ENCODE data around the gene HAVCR1.
"Not testable (repeated sequence)": the region's sequence is repeated elsewhere in the genome, so short reads cannot be mapped to it uniquely, and the experiment has no call there.

HAVCR1 gene

DNA sequence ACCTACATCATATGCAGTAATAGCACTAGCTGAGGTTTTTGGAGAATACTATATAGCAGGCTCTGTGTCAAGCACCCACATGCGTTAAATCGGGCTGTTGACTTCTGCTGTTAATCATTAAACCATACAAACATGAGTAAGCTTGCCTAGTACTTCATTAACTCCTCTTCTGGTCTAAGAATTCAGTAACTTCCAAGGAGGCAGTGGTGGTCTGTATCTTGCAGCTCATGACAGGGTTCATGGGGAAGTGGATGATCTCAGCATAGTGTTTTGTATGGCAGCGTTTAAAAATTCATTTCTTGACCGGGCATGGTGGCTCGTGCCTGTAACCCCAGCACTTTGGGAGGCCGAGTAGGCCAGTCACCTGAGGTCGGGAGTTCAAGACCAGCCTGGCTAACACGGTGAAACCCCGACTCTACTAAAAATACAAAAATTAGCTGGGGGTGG, at the start of gene HAVCR1:
Gene HAVCR1 (minus strand): TSS at position 24 of the 447 bp plus-strand sequence. CDS start 1,173 bp downstream, outside the sequence.
- DNase-seq = no peak

GRCh38 chr5:157107508-157107907, 48.6 kb upstream of the HAVCR1 start:
- DNase-seq = no peak

DNA sequence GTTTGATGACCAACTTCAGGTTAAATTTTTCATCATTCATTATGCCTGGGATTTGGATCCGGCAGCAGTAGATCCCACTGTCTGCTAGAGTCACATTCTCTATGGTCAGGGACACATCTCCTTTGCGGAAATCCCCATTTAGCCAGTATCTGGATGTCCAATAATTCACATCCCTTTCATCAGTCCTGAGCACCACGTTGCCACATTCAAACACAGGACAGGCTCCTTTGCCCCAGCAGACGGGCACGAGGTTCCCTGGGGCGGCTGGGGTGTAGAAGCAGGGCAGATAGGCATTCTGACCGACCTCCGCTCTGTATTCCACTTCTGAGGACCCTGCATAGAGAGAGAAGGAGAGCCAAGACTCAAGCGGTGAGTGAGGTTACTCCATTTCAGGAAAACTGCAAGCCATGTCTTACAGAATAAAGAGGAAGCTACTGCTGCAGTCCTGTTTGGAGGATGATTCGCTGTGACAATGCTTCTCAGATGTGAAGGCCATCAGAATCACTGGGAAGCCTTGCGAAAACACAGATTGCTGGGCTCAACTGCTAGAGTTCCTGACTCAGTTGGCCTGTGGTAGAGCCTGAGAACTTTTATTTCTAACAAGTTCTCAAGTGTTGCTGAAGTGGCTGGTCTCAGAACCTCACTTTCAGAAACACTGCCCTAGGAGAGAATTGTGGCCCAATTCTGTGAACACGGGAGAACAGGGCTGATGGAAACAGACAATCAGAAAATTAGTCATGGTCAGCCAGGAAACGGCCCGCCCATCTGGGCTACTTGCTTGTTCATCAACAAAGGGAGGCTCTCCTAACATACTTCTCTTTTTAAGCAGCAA, 47.9 kb upstream of the HAVCR1 start:
- DNase-seq = no peak

- DNase-seq = no peak
These were observed 41.3 kb upstream of the HAVCR1 start for GRCh38 chr5:157100140-157100679.

- DNase-seq = no peak
These were observed 29.6 kb upstream of the HAVCR1 start for GRCh38 chr5:157088342-157088990.

- no peak for DNase-seq
These were observed 27.9 kb upstream of the HAVCR1 start for GRCh38 chr5:157086751-157087359.

DNA sequence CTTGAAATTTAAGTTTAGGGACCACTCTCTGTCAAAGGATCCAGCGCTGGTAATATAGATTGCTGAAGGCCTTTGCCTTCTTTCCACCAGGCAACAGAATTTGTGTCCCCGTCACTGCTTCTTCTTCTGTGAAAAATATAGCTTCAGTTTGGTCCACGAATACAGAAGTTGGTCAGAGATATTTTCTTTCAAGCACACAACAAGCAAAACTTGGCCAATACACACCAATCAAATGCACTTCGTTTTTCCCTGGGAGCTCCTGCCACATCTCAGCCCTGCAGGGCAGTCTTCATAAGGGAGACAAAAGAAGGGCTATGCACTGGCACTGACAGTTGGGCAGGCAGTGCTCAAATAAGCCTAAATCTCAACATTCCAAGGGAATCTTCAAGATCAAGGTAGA, 27.0 kb upstream of the HAVCR1 start:
- DNase-seq = no peak

DNA sequence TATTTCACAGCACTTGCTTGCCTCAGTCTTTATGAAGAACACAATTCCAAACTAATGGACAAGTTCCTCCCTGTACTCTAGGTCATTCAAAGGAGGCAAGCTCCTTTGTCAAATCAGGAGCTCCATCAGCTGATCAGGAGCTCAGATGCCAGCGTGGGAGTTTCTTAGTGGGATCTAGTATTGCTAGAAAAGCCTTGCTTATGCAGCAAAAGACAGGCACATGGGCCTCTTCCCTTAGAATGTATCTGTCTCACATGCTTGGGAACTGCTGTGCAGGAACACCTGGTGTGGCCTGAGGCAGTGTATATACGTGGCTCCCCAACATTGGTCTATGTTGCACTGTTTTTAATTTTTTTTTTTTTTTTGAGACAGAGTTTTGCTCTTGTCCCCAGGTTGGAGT, 21.4 kb upstream of the HAVCR1 start:
- no peak for DNase-seq

GRCh38 chr5:157076558-157076957, 17.6 kb upstream of the HAVCR1 start:
- no peak for DNase-seq

- no peak for DNase-seq
These were observed 13.6 kb upstream of the HAVCR1 start for GRCh38 chr5:157072508-157072907.

GRCh38 chr5:157069949-157070348, 11.0 kb upstream of the HAVCR1 start:
- DNase-seq = no peak

- no peak for DNase-seq
These were observed 9.9 kb upstream of the HAVCR1 start for GRCh38 chr5:157068785-157069184.

DNA sequence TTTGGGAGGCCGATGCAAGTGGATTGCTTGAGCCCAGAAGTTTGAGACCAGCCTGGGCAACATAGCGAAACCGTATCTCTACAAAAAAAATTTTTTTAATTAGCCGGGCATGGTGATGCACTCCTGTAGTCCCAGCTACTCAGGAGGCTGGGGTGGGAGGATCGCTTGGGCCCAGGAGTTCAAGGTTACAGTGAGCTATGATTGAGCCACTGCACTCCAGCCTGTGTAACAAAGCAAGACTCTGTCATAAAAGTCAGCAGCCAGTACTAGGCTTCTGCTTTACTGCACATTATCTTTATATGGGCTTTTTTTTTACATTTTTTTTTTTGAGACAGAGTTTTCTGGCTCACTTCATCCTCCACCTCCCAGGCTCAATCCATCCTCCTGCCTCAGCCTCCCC, 9.4 kb upstream of the HAVCR1 start:
- no peak for DNase-seq

GRCh38 chr5:157067005-157067404, 8.1 kb upstream of the HAVCR1 start:
- no peak for DNase-seq

- no peak for DNase-seq
These were observed 7.2 kb upstream of the HAVCR1 start for GRCh38 chr5:157066080-157066479.

DNA sequence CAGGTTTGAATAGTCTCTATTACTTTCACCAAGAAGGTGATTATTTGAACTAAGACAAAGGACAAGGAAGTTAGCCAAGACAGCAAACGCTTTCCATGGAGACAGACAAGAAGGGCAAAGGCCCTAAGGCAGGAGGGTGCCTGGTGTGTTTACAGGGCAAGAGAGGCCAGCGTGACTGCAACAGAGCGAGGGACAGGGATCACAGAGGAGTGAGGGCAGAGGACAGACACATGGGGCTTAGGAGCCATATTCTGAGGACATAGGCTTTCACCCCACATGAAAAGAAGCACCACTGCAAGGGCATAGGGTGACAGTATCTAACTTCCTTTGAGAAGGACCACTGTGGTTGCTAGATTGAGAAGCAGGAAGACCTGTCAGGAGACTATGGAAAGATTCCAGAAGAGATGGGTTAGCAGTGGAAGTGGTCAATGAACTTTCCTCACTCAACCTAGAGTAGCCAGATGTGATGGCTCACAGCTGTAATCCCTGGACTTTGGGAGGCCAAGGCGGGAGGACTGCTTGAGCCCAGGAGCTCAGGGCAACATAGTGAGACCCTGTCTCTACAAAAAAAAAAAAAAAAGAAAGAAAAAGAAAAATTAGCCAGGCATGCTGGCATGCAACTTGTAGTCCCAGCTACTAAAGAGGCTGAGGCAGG, 5.0 kb upstream of the HAVCR1 start:
- no peak for DNase-seq

DNA sequence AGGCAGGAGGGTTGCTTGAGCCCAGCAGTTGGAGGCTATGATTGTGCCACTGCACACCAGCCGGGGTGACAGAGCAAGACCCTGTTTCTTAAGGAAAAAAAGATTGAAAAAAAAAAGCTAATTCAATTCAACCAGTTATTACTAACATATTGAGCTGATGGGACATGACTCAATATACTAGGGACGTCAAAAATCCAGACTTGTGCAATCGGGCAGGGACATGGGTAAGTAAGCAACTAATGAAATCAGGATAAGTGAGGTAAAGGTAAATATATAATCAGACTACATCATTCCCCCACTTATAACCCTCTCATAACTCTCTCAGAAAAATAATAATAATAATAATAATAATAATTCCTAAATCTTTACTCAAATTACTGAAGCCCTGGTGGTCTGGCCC, 975 bp upstream of the HAVCR1 start:
- DNase-seq = no peak

- DNase-seq = no peak
These were observed 1.2 kb downstream of the HAVCR1 start for GRCh38 chr5:157057459-157058370.

- DNase-seq = not testable (repeated sequence)
These were observed 2.1 kb downstream of the HAVCR1 start for GRCh38 chr5:157056848-157057247.

GRCh38 chr5:157051604-157052245, 7.2 kb downstream of the HAVCR1 start:
- DNase-seq = no peak

DNA sequence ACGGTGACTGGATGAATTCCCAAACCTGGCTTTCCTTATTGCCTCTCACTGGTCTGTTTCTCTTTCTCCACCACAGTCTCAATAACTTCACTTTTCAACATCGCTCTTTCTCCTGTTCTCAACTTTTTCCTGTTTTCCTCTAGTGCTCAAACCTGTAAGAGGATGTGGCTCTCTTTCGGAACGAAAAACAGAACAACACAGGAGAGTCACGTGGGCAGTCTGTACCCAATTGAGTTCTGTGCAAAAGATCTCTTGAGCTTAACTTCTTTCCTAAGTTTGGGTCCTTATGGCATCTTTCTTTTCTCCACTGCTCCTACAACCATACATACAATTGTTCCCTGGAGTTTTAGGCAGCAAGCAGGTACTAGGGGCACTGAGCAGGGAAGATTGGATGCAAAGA, 8.9 kb downstream of the HAVCR1 start:
- DNase-seq = no peak

Data from activated CD4-positive, alpha-beta T cell treated with anti-CD3 and anti-CD28 coated beads for 1 hour (primary cell).